Subcutaneous adipose tissue (tissue), 4 donors: Measurements from ENCODE around the gene SSUH2. TPM values are rescaled to one million over a fixed set of nuclear protein-coding genes. Genes with fewer than 3 reads are reported as not detected.

ENCODE experiments used
- total RNA-seq, 4 donors: library from RNA; depleted of rRNA; stranded (reverse); fragments of >200 nt; gene quantifications; one replicate each; pipeline ENCODE4 v1.1.0, GENCODE V29; 2016
- TF ChIP-seq, protein P1 (sequence below): fragments of 450-650 bp; IDR thresholded peaks from one replicate; pipeline ENCODE4 v1.5.1; 2016; ENCODE audit warnings: low read depth, mild to moderate bottlenecking, control low read depth, antibody characterized with exemption, moderate library complexity

Gene SSUH2
- total RNA-seq, 4 donors from 2014 or later: 0.98 to 2.1 TPM; not detected in 2

DNA sequence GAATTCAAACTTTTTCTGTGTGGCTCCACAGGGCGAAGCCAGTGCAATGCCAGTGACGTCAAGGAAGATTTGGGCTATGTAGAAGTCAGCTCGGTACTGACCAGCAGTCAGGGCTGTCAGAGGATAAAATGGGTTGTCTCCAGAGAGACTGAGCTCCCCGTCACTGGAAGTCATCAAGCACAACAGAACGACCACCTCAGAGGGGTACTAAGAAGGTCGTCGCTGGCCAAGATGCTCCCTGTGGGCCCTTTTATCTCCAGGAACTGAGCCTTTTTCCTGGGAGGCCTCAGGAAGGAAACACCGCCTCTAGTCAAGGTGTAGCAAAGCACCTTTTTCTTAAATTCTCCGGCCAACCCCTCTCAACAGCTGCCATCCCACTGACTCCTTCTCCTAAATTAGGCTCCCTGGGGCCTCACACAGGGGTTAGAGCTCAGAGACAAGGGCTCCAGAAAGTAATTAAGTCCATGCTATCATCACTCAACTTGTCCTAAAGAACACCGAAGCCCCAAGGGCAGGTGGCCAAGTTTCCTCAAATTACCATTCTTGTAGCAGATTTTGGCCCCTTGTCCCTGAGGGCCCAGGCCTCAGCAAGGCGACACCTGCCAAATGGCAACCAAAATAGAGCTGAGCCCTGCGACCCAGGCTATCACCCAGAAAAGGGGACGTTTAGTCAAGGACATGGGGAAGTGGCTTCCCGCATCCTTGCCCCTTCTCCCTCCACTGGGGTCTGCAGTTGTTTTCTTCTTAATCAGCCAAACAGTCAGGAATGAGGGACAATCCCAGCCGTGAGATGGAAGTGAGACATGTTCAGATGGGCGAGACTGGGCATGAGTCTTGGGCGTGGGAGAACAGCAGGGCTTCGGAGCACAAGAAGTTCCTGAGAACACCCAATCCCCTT, 48.0 kb downstream of the SSUH2 start:
- TF ChIP-seq, protein P1, sequence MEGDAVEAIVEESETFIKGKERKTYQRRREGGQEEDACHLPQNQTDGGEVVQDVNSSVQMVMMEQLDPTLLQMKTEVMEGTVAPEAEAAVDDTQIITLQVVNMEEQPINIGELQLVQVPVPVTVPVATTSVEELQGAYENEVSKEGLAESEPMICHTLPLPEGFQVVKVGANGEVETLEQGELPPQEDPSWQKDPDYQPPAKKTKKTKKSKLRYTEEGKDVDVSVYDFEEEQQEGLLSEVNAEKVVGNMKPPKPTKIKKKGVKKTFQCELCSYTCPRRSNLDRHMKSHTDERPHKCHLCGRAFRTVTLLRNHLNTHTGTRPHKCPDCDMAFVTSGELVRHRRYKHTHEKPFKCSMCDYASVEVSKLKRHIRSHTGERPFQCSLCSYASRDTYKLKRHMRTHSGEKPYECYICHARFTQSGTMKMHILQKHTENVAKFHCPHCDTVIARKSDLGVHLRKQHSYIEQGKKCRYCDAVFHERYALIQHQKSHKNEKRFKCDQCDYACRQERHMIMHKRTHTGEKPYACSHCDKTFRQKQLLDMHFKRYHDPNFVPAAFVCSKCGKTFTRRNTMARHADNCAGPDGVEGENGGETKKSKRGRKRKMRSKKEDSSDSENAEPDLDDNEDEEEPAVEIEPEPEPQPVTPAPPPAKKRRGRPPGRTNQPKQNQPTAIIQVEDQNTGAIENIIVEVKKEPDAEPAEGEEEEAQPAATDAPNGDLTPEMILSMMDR: no peak

DNA sequence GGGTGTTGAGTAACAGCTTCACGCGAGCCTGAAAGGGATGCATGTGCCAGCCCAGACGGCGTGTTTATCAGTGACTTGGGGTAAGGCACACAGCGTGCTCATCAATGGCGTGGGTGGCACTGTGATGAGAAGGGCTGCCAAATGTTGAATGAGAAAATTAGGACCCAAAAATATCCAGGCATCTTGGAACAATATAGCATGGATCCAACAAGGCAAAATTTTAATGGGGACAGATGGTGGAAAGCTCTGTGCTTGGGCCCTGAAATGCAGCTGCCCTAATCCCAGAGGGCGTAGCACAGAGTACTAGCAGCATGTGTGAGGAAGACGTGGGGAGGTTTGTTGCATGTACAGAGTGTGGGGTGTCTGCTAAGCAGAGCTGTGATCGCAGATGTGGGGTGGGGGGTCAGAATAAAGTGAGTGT, 48.9 kb downstream of the SSUH2 start:
- TF ChIP-seq, protein P1: no peak

DNA sequence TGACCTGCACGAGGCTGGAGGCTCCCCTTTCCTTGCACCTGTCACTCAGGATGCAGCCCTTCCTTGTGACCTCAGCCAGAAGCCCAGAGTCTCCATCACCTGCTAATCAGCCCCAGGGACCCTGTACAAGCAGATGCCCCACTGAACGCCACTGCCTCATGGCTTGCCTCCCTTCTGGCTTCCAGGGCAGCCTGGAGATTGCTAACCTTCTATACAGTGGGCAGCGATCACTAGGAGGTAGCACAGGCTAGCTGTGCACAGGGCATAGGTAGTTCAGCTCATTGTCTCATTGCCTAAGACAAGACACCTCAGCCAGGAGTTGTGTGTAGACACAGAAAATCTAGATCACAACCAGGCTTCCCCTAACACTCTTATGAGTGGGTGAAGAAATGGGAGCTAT, 49.3 kb downstream of the SSUH2 start:
- TF ChIP-seq, protein P1: no peak

DNA sequence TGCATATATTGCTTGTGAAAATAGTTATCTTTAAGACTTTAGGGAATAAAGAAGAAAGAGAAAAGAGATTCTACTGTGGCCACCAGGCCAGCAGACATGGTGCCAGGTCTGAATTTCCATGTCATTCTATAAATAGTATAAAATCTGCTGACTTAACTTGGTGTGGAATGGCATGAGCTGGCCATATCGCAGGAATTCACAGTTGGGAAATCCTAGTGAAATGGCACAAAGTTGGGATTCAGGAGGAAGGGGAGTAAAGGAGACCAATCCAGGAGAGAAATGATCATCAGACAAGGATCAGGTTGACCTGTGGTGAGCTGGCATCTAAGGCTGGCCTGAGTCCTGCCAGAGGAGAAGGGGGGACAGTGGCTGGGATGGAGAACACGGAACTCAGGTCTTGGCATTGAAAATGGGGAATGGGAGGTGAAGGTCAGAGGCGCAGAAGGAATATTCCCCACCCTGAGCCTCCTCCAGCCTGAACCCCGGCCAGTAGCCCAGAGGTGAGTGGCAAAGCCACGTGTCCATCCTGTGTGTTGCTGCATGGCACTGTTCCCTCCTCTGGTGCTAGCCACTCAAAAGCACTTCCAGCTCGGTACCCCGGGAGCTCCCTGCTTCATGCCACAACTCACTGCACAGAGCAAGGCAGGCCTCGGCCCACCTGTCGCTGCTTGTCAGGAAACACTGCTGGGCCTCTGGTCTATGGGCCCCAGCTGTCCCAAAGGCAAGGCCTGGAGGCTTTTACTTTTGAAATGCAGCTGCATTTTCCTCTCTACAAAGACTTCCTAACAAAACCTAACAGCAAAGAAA, 51.4 kb downstream of the SSUH2 start:
- TF ChIP-seq, protein P1: no peak

DNA sequence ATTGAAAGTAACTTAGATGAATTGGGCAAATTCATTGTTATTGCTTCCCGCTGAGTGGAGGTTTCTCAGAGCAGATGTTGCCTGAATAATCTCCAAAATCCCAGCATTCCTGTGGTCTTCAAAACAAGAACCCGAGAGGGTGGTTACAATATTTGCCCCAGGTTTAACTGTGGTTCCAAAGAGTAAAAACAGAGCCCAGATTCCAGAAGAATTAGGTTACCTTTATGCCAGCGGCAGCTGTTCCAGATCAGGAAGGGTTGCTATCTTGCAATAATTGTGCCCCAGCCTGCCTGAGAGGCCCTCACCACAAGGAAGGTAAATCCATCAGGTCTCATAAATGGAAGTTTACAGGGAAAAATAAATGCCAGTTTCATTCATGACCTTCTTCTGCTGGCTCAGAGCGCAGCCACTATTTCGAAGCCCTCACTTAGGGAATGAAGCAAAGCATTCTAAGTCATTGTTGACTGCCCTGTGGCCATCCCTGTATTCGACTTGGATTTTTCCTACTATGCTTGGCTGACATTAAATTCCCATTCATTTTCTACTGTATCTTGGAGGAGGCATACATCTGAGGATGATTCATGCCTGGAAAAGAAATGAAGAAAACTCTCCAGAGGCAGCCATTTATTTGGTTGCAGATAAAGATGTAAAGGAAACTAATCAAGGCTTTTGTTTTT, 54.6 kb downstream of the SSUH2 start:
- TF ChIP-seq, protein P1: no peak

DNA sequence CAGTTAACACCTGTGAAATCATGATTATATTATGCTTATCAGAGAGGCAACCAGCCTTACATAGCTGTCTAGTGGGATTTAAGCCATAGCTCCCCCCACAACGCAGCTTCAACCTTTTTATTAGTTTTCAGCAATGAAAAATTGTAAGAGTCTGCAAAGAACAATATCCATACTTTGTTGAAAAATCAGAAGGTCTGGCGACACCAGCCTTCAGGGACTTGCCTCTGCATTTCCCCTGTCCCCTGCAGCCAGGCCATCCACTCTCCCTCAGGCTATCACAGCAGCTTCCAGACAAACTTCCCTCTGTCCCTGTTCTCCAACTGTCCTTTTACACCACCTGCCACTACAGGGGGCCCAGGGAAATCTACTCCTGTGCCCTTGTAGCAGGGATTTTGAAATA, 59.9 kb downstream of the SSUH2 start:
- TF ChIP-seq, protein P1: no peak
